ENCODE measurements around the gene UBE2S.

Gene UBE2S

GRCh38 chr19:55423225-55424005 is 15.8 kb upstream of the UBE2S start:
- no peak for TF ChIP-seq POLR2AphosphoS5 (IDR thresholded peaks at IDR 0.05; ENCODE audit: low read depth, low read length)

GRCh38 chr19:55419624-55420236 is 12.1 kb upstream of the UBE2S start:
- no peak for TF ChIP-seq POLR2AphosphoS5 (IDR thresholded peaks at IDR 0.05; ENCODE audit: low read depth, low read length)
- no peak for TF ChIP-seq FOXP2 (optimal IDR thresholded peaks at IDR 0.05; ENCODE audit: borderline replicate concordance, extremely low read depth, extremely low read length, insufficient read depth)
- TF ChIP-seq REST (IDR thresholded peaks at IDR 0.05; ENCODE audit: insufficient read depth in 1 of 2, low read depth in 2 of 2, low read length in 2 of 2) = no peak
- TF ChIP-seq SIN3A (IDR thresholded peaks at IDR 0.05; ENCODE audit: borderline replicate concordance, insufficient read depth, low read length) = no peak
- no peak for TF ChIP-seq TAF1 (IDR thresholded peaks at IDR 0.05; ENCODE audit: borderline replicate concordance, insufficient read depth, low read length)

- TF ChIP-seq TAF1 (IDR thresholded peaks at IDR 0.05; ENCODE audit: borderline replicate concordance, insufficient read depth, low read length) (no peak), POLR2AphosphoS5 (IDR thresholded peaks at IDR 0.05; ENCODE audit: low read depth, low read length) (no peak)
These were observed 11.5 kb upstream of the UBE2S start for GRCh38 chr19:55419103-55419502.

GRCh38 chr19:55418185-55418584 is 10.6 kb upstream of the UBE2S start:
- TF ChIP-seq TAF1 (IDR thresholded peaks at IDR 0.05; ENCODE audit: borderline replicate concordance, insufficient read depth, low read length) = no peak
- no peak for TF ChIP-seq FOXP2 (optimal IDR thresholded peaks at IDR 0.05; ENCODE audit: borderline replicate concordance, extremely low read depth, extremely low read length, insufficient read depth)
- TF ChIP-seq POLR2AphosphoS5 (IDR thresholded peaks at IDR 0.05; ENCODE audit: low read depth, low read length) = no peak
- TF ChIP-seq REST (IDR thresholded peaks at IDR 0.05; ENCODE audit: insufficient read depth in 1 of 2, low read depth in 2 of 2, low read length in 2 of 2) = no peak
- no peak for TF ChIP-seq SIN3A (IDR thresholded peaks at IDR 0.05; ENCODE audit: borderline replicate concordance, insufficient read depth, low read length)

- TF ChIP-seq TAF1 (IDR thresholded peaks at IDR 0.05; ENCODE audit: borderline replicate concordance, insufficient read depth, low read length) (no peak), FOXP2 (optimal IDR thresholded peaks at IDR 0.05; ENCODE audit: borderline replicate concordance, extremely low read depth, extremely low read length, insufficient read depth) (no peak), SIN3A (IDR thresholded peaks at IDR 0.05; ENCODE audit: borderline replicate concordance, insufficient read depth, low read length) (no peak), REST (IDR thresholded peaks at IDR 0.05; ENCODE audit: insufficient read depth in 1 of 2, low read depth in 2 of 2, low read length in 2 of 2) (no peak), POLR2AphosphoS5 (IDR thresholded peaks at IDR 0.05; ENCODE audit: low read depth, low read length) (no peak)
These were observed 2.6 kb upstream of the UBE2S start for GRCh38 chr19:55410168-55410567.

- TF ChIP-seq SIN3A (IDR thresholded peaks at IDR 0.05; ENCODE audit: borderline replicate concordance, insufficient read depth, low read length) = no peak
- no peak for TF ChIP-seq FOXP2 (optimal IDR thresholded peaks at IDR 0.05; ENCODE audit: borderline replicate concordance, extremely low read depth, extremely low read length, insufficient read depth)
- TF ChIP-seq TAF1 (IDR thresholded peaks at IDR 0.05; ENCODE audit: borderline replicate concordance, insufficient read depth, low read length) = no peak
- TF ChIP-seq REST (IDR thresholded peaks at IDR 0.05; ENCODE audit: insufficient read depth in 1 of 2, low read depth in 2 of 2, low read length in 2 of 2) = no peak
- TF ChIP-seq POLR2AphosphoS5 (IDR thresholded peaks at IDR 0.05; ENCODE audit: low read depth, low read length) = no peak
These were observed 915 bp upstream of the UBE2S start for GRCh38 chr19:55408533-55408872.
